Measurements from ENCODE around the gene ASF1B. TPM values are rescaled to one million over a fixed set of nuclear protein-coding genes. Genes with fewer than 3 reads are reported as not detected.

Gene ASF1B
- total RNA-seq, 2 experiments from 2014 or later = 64.6 to 70.4 TPM

DNA sequence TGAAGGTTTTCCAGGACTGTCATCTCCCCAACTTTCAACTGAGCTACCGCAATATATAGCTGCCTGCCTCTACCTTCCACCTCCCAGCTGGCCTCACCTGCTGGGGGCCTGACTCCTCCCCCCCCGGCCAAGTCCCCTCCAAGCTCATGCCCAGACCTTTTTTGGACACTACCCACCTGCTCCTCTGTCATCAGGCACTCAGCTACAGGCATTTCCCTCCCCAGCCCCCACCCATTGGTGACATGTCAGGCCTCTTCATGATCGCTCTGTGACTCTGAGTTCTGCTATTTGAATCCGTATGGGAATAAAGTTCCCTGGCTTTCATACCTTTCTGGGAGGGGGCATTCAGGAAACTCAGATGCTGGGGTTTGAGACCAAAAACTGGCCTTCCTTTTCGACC is 20.6 kb downstream of the ASF1B start:
- ATAC-seq (no peak), DNase-seq (no peak)
- peaks cover 53% of the 10 kb centered on the region for H3K4me1 Mint-ChIP-seq
- no peaks in the 10 kb centered on the region for H3K27me3 Mint-ChIP-seq
- no peak overlapping the region for H3K27ac Mint-ChIP-seq
- ChIA-PET CTCF (interaction anchor here (0.7 to 2.5 kb wide), 14 partner anchors 12 to 414 kb away, joined by 3 to 9 read pairs (median 4); partner anchors contain the start of gene C19orf53), POLR2A (interaction anchor here (1.0 kb wide), 1 partner anchor 21 kb away, joined by 4 read pairs; the partner anchor contains the start of gene ASF1B)
- intact Hi-C loops (cut with DNase I, micrococcal nuclease) = loop anchor here in 1 of 2 experiments (2.0 kb wide), 2 partner anchors 25 to 43 kb away; partner anchors contain the start of genes MISP3 and SAMD1
- no peaks in the 10 kb centered on the region for H3K36me3 Mint-ChIP-seq (ENCODE audit: low read depth)
- H3K9me3 Mint-ChIP-seq (ENCODE audit: low read depth) = no peaks in the 10 kb centered on the region
- H3K4me3 Mint-ChIP-seq = peak overlapping the region; percentile 75

DNA sequence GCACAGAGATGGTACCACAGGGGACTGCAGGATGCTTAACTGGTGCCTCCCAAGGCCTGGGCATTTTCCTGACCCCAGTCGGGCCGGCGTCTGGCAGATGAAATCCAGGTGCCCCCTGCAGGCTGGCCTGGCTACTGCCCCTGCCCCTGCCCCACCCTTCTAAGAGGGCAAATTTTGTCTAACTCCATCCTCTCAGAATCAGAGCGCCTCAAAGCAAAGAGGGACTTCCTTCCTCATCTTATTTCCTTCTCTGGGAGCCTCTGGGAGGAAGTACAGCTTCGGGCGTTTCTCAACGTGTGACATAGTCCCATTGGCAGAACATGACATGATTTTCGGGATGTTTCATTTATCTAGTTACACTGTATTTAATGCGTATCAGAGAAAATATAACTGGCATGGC is 21.5 kb downstream of the ASF1B start:
- intact Hi-C loops (cut with DNase I, micrococcal nuclease) = loop anchor here (1.0 to 2.0 kb wide), 2 partner anchors 42 to 235 kb away; partner anchors contain the start of gene MISP3 (in 1 of the 2)
- POLR2A ChIA-PET = interaction anchor here (1.0 kb wide), 1 partner anchor 22 kb away, joined by 4 read pairs; the partner anchor contains the start of gene ASF1B

DNA sequence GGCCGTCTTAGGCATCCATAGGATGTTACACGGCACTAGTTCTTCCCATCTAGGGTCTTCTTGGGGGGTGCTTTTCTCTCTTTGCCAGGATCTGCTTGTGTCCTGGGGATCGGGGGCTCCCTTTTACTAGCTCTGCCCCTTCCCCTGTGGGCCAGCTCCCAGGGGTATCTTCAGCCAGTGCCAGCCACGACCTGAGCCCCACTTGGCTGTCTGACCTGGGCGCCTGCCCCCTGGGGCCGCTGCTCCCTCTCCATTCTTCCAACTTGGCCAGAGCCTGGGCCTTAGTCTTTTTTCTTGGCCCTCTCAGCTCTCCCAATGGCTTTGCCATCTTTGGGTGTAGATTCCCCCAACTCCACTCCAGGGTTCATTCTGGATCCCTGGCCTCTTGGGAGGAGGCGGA is 21.9 kb downstream of the ASF1B start:
- H3K9me3 Mint-ChIP-seq (ENCODE audit: low read depth) = no peaks in the 10 kb centered on the region
- intact Hi-C loops (cut with DNase I, micrococcal nuclease) = loop anchor here (1.0 to 2.0 kb wide), 2 partner anchors 42 to 234 kb away; partner anchors contain the start of gene MISP3 (in 1 of the 2)
- no peak for ATAC-seq

More for the DNA sequence above, 21.5 kb downstream of the ASF1B start:
- Mint-ChIP-seq H3K4me1 (peaks cover 53% of the 10 kb centered on the region), H3K9me3 (ENCODE audit: low read depth) (no peaks in the 10 kb centered on the region), H3K4me3 (no peak overlapping the region), H3K27me3 (no peaks in the 10 kb centered on the region), H3K27ac (no peak overlapping the region), H3K36me3 (ENCODE audit: low read depth) (no peaks in the 10 kb centered on the region)
- CTCF ChIA-PET = interaction anchor here (0.5 to 2.5 kb wide), 20 partner anchors 9 to 1205 kb away, joined by 3 to 8 read pairs (median 3); partner anchors contain the start of gene ASF1B
- DNase-seq = peak; percentile 78
- ATAC-seq = no peak

DNA sequence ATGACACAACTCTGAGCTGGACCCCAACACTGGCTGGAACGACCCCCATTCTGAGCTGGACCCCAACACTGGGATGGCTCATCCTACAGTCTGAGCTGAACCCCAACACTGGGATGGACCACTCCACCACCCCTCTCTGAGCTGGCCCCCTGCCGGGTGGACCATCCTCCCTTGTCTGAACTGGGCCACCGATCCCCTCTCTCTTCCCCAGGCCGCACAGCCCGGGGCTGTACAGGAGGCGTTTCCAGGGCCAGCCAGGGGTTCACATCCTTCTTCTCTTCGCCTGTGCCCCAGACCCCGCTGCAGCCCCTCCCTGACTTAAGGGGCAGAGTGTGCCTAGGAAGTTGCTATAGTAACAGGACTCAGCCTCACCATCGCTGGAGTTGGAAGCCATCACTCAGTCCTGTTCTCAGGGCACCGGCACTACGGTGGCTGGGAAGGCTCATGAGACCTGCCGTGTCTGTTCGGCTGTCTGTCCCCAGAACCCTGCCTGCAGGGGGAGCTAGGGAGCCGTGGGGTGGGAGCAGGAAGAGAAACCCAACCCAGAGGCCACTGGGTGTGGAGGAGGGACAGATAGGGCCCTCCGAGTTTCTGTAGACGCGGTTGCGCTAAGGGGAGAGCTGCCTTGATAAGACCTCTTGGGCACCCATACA is 22.5 kb downstream of the ASF1B start:
- DNase-seq (peak; percentile 79), ATAC-seq (no peak)
- H3K9me3 Mint-ChIP-seq (ENCODE audit: low read depth) = no peaks in the 10 kb centered on the region
- ChIA-PET POLR2A (no interaction called here), CTCF (interaction anchor here (0.5 to 2.5 kb wide), 10 partner anchors 8 to 1204 kb away, joined by 3 to 8 read pairs (median 4); partner anchors contain the start of gene ASF1B)
- H3K4me1 Mint-ChIP-seq = peaks cover 50% of the 10 kb centered on the region
- no peak overlapping the region for H3K27ac Mint-ChIP-seq
- no peaks in the 10 kb centered on the region for H3K27me3 Mint-ChIP-seq
- H3K36me3 Mint-ChIP-seq (ENCODE audit: low read depth) = no peaks in the 10 kb centered on the region
- intact Hi-C loops (cut with DNase I, micrococcal nuclease) = loop anchor here (1.0 to 2.0 kb wide), 2 partner anchors 41 to 234 kb away; partner anchors contain the start of gene MISP3 (in 1 of the 2)
- peak overlapping the region; percentile 28 for H3K4me3 Mint-ChIP-seq

More for the DNA sequence above, 21.9 kb downstream of the ASF1B start:
- no peaks in the 10 kb centered on the region for H3K36me3 Mint-ChIP-seq (ENCODE audit: low read depth)
- ChIA-PET POLR2A (no interaction called here), CTCF (interaction anchor here (0.5 to 2.5 kb wide), 15 partner anchors 9 to 1205 kb away, joined by 3 to 8 read pairs (median 3); partner anchors contain the start of gene ASF1B)
- peaks cover 53% of the 10 kb centered on the region for H3K4me1 Mint-ChIP-seq
- H3K4me3 Mint-ChIP-seq = no peak overlapping the region
- no peaks in the 10 kb centered on the region for H3K27me3 Mint-ChIP-seq
- H3K27ac Mint-ChIP-seq = no peak overlapping the region
- DNase-seq = no peak

DNA sequence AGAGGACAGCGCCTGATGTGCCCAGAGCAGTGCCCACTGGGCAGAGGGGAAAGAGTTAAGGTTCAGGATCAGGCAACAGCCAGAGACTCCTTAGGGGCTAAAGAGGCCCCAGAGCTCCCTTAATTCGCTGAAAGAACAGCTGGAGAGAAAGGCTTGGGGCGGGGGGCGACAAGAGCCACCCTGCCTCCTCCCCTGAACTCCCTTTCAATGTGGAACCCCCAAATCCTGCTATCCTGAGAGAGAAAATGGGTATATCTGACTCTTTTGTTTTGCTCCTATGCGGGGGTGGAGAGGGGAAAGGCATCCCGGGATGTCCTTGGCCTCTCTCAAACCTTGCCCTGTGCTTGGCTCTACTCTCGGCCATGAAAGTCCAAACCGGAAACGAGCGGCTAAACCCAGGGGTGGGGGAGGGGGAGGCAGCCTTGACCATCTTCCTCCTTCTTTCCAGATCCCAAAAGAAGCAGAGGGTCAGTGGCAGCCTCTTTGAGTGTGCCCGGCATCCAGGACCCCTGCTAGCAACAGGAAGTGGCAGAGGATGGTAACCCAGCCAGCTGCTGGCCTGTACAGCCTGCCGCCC is 23.5 kb downstream of the ASF1B start:
- H3K36me3 Mint-ChIP-seq (ENCODE audit: low read depth) = no peaks in the 10 kb centered on the region
- no peak overlapping the region for H3K4me3 Mint-ChIP-seq
- no peaks in the 10 kb centered on the region for H3K9me3 Mint-ChIP-seq (ENCODE audit: low read depth)
- ChIA-PET POLR2A (no interaction called here), CTCF (interaction anchor here (0.6 to 2.4 kb wide), 4 partner anchors 11 to 1473 kb away, joined by 3 to 8 read pairs (median 4); partner anchors contain the start of gene ASF1B)
- H3K27ac Mint-ChIP-seq = no peak overlapping the region
- ATAC-seq (no peak), DNase-seq (no peak)
- intact Hi-C loops (cut with DNase I, micrococcal nuclease) = no loop called here
- H3K4me1 Mint-ChIP-seq = peaks cover 44% of the 10 kb centered on the region
- no peaks in the 10 kb centered on the region for H3K27me3 Mint-ChIP-seq

DNA sequence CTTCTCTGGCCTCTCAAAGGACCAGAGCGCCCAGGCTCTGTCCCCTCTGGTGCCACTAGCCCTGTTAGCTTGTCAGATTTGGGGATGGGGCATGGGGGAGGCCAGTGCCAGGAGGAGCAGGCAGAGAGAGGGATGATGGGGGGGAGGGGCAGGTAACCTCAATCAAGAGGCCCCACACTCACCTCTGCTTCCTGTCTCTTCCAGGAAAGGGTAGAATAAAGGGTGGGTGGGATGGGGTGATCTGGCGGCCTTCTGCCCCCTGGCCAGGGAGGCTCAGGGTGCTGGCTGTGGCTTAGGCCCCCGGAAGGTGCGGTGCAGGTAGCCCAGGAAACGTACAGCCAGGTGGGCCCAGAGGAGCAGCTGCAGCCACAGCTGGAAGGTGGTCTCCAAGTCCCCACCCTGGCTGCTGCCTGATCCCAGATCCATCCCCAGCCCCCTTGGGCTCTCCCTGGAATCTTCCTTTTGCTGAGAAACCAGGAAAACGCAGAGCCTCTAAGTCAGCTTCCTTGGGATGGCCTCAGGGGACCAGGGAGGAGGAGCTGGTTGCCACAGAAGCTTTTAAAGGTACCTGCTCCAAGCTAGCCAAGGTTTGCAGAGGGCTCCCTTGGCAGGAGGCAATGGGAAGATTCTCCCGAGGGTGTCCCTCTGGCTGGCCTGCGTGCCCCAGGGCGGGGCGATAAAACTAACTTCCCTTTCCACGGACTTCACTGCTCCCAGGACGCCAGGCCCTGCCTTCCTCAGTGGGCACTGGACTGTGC is 24.2 kb downstream of the ASF1B start:
- peaks cover 44% of the 10 kb centered on the region for H3K4me1 Mint-ChIP-seq
- H3K27me3 Mint-ChIP-seq = no peaks in the 10 kb centered on the region
- ChIA-PET CTCF (interaction anchor here (0.6 to 2.2 kb wide), 2 partner anchors 239 to 1472 kb away, joined by 3 to 5 read pairs; no protein-coding TSS in a partner anchor), POLR2A (no interaction called here)
- no peaks in the 10 kb centered on the region for H3K36me3 Mint-ChIP-seq (ENCODE audit: low read depth)
- ATAC-seq = no peak
- H3K9me3 Mint-ChIP-seq (ENCODE audit: low read depth) = no peaks in the 10 kb centered on the region
- H3K4me3 Mint-ChIP-seq = no peak overlapping the region
- DNase-seq = no peak
- intact Hi-C loops (cut with DNase I, micrococcal nuclease) = no loop called here
- H3K27ac Mint-ChIP-seq = no peak overlapping the region

DNA sequence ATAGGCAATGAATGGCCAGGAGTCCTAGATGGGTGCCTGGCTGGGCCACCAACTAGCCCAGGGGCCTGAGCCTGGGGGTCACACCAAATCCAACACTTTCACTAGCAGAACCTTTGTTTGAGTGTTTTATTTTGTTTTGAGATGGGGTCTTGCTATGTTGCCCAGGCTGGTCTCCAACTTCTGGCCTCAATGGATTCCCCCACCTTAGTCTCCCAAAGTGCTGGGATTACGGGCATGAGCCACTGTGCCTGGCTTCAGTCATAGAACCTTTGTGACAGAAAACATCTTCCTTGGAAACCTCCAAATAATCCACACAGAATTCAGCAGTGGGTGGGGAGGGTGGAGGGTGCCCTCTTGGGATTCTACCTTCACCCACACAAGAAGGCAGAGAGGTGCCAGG is 24.9 kb downstream of the ASF1B start:
- POLR2A ChIA-PET = no interaction called here
- no peaks in the 10 kb centered on the region for H3K9me3 Mint-ChIP-seq (ENCODE audit: low read depth)
- H3K27ac Mint-ChIP-seq = no peak overlapping the region
- peaks cover 41% of the 10 kb centered on the region for H3K4me1 Mint-ChIP-seq
- no peaks in the 10 kb centered on the region for H3K36me3 Mint-ChIP-seq (ENCODE audit: low read depth)
- no peak for DNase-seq
- H3K27me3 Mint-ChIP-seq = no peaks in the 10 kb centered on the region
- no peak overlapping the region for H3K4me3 Mint-ChIP-seq
- ATAC-seq = no peak
- CTCF ChIA-PET = interaction anchor here (0.6 to 2.2 kb wide), 2 partner anchors 239 to 541 kb away, joined by 3 to 5 read pairs; no protein-coding TSS in a partner anchor
- intact Hi-C loops (cut with DNase I, micrococcal nuclease) = no loop called here

DNA sequence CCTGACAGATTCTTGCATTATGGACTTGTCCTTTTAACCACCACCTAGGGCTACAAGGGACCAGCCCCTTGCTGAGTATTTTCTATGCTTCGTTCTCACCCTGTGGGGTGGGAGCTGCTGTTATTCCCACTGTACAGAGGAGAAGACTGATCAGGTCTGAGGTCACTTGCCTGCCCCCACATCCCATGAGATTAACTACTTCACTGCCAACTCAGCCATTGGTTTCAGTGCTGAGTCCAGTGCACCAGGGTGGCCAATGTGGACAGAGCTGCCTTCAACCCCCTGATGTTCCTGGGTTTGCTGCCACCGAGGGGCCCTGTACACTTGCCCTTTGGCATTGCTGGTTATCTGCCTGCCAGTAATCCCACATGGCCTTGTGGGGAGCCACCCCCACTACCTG is 25.7 kb downstream of the ASF1B start:
- Mint-ChIP-seq H3K36me3 (ENCODE audit: low read depth) (peaks cover 4% of the 10 kb centered on the region), H3K27ac (no peak overlapping the region), H3K9me3 (ENCODE audit: low read depth) (no peaks in the 10 kb centered on the region), H3K4me1 (peaks cover 33% of the 10 kb centered on the region), H3K4me3 (no peak overlapping the region), H3K27me3 (no peaks in the 10 kb centered on the region)
- intact Hi-C loops (cut with DNase I, micrococcal nuclease) = no loop called here
- DNase-seq (no peak), ATAC-seq (no peak)
- CTCF ChIA-PET = interaction anchor here (0.6 to 2.2 kb wide), 3 partner anchors 26 to 540 kb away, joined by 3 to 5 read pairs (median 3); partner anchors contain the start of gene ASF1B
- POLR2A ChIA-PET = no interaction called here

DNA sequence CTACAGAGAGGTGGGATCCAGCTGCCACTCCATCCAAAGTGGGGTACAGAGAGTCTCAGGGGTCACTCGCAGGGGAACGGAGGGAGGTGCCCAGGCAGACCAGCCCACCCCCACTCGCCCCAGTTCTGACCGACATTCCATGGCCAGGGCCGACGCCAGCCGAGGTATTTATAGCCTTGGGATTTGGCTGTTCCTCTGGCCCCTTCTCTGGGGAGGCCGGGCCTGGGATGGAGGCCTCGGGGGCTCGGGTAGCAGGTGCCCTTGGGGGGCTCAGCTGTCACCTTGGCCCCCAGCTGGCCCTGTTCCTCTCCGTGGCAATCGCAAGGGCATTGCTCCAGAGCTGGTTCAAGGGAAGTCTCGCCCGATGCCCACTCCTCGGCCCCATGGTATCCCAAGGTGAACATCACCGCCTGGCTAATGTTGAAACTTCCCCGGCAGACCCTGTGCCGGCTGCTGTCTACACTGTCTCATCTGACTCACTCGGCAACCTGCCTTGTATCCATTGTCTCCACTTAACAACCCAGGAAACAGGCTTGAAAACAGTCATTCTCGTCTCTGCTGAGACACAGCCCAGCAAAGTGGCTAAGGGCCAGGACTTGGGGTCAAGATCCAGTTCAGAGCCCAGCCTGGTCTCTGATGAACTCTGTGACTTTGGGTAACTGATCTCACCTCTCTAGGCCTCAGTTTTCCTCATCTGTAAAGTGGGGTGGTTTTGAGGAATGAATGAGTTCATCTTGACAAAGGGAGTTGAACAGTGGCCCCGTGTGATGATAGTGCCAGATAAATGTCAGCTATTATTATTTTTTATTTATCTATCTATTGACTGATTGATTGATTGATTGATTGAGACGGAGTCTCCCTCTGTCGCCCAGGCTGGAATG is 28.6 kb downstream of the ASF1B start:
- no peaks in the 10 kb centered on the region for H3K9me3 Mint-ChIP-seq (ENCODE audit: low read depth)
- H3K4me3 Mint-ChIP-seq = no peak overlapping the region
- ChIA-PET POLR2A (no interaction called here), CTCF (interaction anchor here (0.6 to 1.8 kb wide), 3 partner anchors 14 to 366 kb away, joined by 3 to 4 read pairs (median 3); no protein-coding TSS in a partner anchor)
- H3K36me3 Mint-ChIP-seq (ENCODE audit: low read depth) = peaks cover 6% of the 10 kb centered on the region
- no peak for DNase-seq
- intact Hi-C loops (cut with DNase I, micrococcal nuclease) = no loop called here
- H3K27me3 Mint-ChIP-seq = no peaks in the 10 kb centered on the region
- H3K27ac Mint-ChIP-seq = no peak overlapping the region
- peaks cover 13% of the 10 kb centered on the region for H3K4me1 Mint-ChIP-seq
- ATAC-seq = no peak

DNA sequence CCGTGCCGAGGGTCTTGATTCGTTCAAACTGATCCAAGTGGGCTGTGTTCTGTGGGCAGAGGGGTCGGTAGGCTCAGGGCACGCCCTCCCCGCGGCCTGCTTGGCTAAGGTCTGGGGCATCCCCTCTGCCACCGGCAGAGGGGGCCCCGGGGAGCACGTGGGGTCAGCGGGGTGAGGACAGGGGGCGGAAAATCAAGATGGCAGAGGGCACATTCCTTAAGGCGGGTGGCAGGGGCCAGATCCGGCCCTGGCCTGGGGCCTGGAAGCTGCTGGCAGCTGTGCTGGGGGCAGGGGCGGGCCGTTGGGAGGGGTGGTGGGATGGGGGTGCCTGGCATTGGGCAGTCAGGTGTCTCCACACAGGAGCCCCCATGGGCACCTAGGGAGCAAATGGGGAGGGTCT is 29.5 kb downstream of the ASF1B start:
- Mint-ChIP-seq H3K9me3 (ENCODE audit: low read depth) (no peaks in the 10 kb centered on the region), H3K27ac (no peak overlapping the region), H3K4me3 (no peak overlapping the region), H3K4me1 (peaks cover 3% of the 10 kb centered on the region), H3K36me3 (ENCODE audit: low read depth) (peaks cover 8% of the 10 kb centered on the region), H3K27me3 (no peaks in the 10 kb centered on the region)
- intact Hi-C loops (cut with DNase I, micrococcal nuclease) = no loop called here
- DNase-seq (no peak), ATAC-seq (no peak)
- CTCF ChIA-PET = no interaction called here
- POLR2A ChIA-PET = no interaction called here

Measured in activated CD4-positive, alpha-beta T cell treated with anti-CD3 and anti-CD28 coated beads for 36 hours (primary cell).